HCT116 (cell line): ENCODE measurements around the gene MOB3A. TPM values are rescaled to one million over a fixed set of nuclear protein-coding genes. Genes with fewer than 3 reads are reported as not detected.
A peak's percentile ranks its signal among the peaks of the same experiment; 100 is the strongest.

Source experiments
- ATAC-seq: fragments of 200-7000 bp; cut with Tn5 transposase; 2 replicates; pipeline ENCODE4 v1.9.1; 2020; ENCODE audit warnings: mild to moderate bottlenecking, moderate library complexity
- BruUV-seq: library from RNA; stranded (reverse); fragments of 400-500 nt; replicated peaks from 2 replicates; lab custom pipeline; 2021; lab: Mats Ljungman, UMichigan
- CTCF ChIA-PET: fragments of 300-600 bp; sonication (Branson Sonifier 250); formaldehyde crosslinking; loops from one replicate; lab custom pipeline; 2021; ENCODE audit warnings: antibody characterized with exemption; lab: Charles Lee
- POLR2A ChIA-PET: fragments of 300-600, 350-600 bp; sonication (Branson Sonifier 250); formaldehyde crosslinking; loops from one replicate; lab custom pipeline; 2021; ENCODE audit warnings: antibody characterized with exemption; lab: Charles Lee
- RAD21 ChIA-PET, 2 experiments: fragments of 300-600 bp; sonication (Branson Sonifier 250); formaldehyde crosslinking; loops; one replicate each; lab custom pipeline; 2023; ENCODE audit warnings: low total read pairs in 2 of 2; ENCODE audit not compliant: uncharacterized antibody in 2 of 2, unreplicated experiment in 2 of 2, low non-redundant PET in 1 of 2; lab: Charles Lee
- DNase-seq: peaks from one replicate; pipeline ENCODE4 v3.0.0-alpha.2; 2010; ENCODE audit warnings: low read depth, low spot score
- H2AFZ ChIP-seq: fragments of 200-600 bp; shearing (Covaris generic), sonication (generic); 2 replicates; pipeline ENCODE4 v1.6.1; 2017; ENCODE audit warnings: low read depth, mixed run types, mixed read lengths, antibody characterized with exemption, low read length; ENCODE audit not compliant: poor library complexity, severe bottlenecking
- H3K27ac ChIP-seq: 2 replicates; pipeline ENCODE4 v1.5.1; 2012; ENCODE audit warnings: low read depth, low read length
- H3K27me3 ChIP-seq: fragments of 200-600 bp; sonication (generic); 2 replicates; pipeline ENCODE4 v1.6.1; 2016; ENCODE audit warnings: mixed run types, low read length, mixed read lengths; ENCODE audit not compliant: insufficient read depth
- H3K36me3 ChIP-seq, 2 experiments: fragments of 200-500 bp in 1 of 2; fragments of 200-600 bp in 1 of 2; sonication (Bioruptor generic) in 1 of 2; sonication (generic) in 1 of 2; 2 replicates each; pipeline versions ENCODE4 v1.5.1 to v1.6.1; 2014 to 2016; ENCODE audit warnings: low read length in 2 of 2, inconsistent platforms in 1 of 2, mixed read lengths in 1 of 2, mixed run types in 1 of 2; ENCODE audit not compliant: insufficient read depth in 2 of 2, control insufficient read depth in 1 of 2
- H3K4me1 ChIP-seq, 2 experiments: fragments of 200-600 bp in 1 of 2; sonication (generic) in 1 of 2; 2 replicates each; pipeline versions ENCODE4 v1.5.1 to v1.6.1; 2012 to 2017; ENCODE audit warnings: low read length in 2 of 2, inconsistent platforms in 1 of 2, mild to moderate bottlenecking in 1 of 2, mixed read lengths in 1 of 2, mixed run types in 1 of 2, moderate library complexity in 1 of 2; ENCODE audit not compliant: insufficient read depth in 2 of 2, control insufficient read depth in 1 of 2
- H3K4me2 ChIP-seq: fragments of 200-600 bp; sonication (generic); 2 replicates; pipeline ENCODE4 v1.6.1; 2017; ENCODE audit warnings: mixed run types, low read length, mixed read lengths
- H3K4me3 ChIP-seq, 2 experiments: fragments of 200-600 bp in 1 of 2; sonication (generic) in 1 of 2; replicated peaks in 1 of 2; 2 replicates each; pipeline ENCODE4 v1.5.1; 2011 to 2016; ENCODE audit warnings: low read length in 2 of 2, control low read depth in 1 of 2, low read depth in 1 of 2, mild to moderate bottlenecking in 1 of 2, mixed read lengths in 1 of 2, mixed run types in 1 of 2
- H3K79me2 ChIP-seq: fragments of 200-600 bp; sonication (generic); 2 replicates; pipeline ENCODE4 v1.6.1; 2017; ENCODE audit warnings: mild to moderate bottlenecking, mixed run types, low read length, moderate library complexity, mixed read lengths; ENCODE audit not compliant: insufficient read depth
- H3K9ac ChIP-seq: fragments of 200-600 bp; sonication (generic); 2 replicates; pipeline ENCODE4 v1.6.1; 2016; ENCODE audit warnings: low read length, mixed read lengths
- H3K9me2 ChIP-seq: fragments of 200-600 bp; sonication (generic), shearing (Covaris generic); 2 replicates; pipeline ENCODE4 v1.6.1; 2017; ENCODE audit warnings: mixed run types, mild to moderate bottlenecking, moderate library complexity; ENCODE audit not compliant: insufficient read depth
- H3K9me3 ChIP-seq, 2 experiments: fragments of 200-500 bp in 1 of 2; fragments of 200-600 bp in 1 of 2; sonication (Bioruptor generic) in 1 of 2; sonication (generic) in 1 of 2; 2 replicates each; pipeline ENCODE4 v1.6.1; 2014 to 2017; ENCODE audit warnings: low read length in 2 of 2, mixed read lengths in 2 of 2, inconsistent platforms in 1 of 2, low read depth in 1 of 2, mild to moderate bottlenecking in 1 of 2, mixed run types in 1 of 2, moderate library complexity in 1 of 2; ENCODE audit not compliant: control insufficient read depth in 1 of 2, insufficient read depth in 1 of 2
- H4K20me1 ChIP-seq: fragments of 200-600 bp; sonication (generic), shearing (Covaris generic); 2 replicates; pipeline ENCODE4 v1.6.1; 2017; ENCODE audit warnings: mixed run types, mild to moderate bottlenecking, moderate library complexity; ENCODE audit not compliant: insufficient read depth
- ATF3 ChIP-seq: IDR thresholded peaks from 2 replicates; pipeline ENCODE4 v1.6.1; 2012
- CEBPB ChIP-seq: IDR thresholded peaks from 2 replicates; pipeline ENCODE4 v1.6.1; 2012; ENCODE audit warnings: low read depth
- CTCF ChIP-seq, 3 experiments: fragments of 200-600 bp in 1 of 3; sonication (generic) in 1 of 3; IDR thresholded peaks in 2 of 3; conservative IDR thresholded peaks in 1 of 3; 2 replicates each; pipeline ENCODE4 v1.5.1; 2012 to 2017; ENCODE audit warnings: low read depth in 2 of 3, low read length in 2 of 3, antibody characterized with exemption in 1 of 3, borderline replicate concordance in 1 of 3, control low read depth in 1 of 3, mild to moderate bottlenecking in 1 of 3, mixed read lengths in 1 of 3, mixed run types in 1 of 3, moderate library complexity in 1 of 3; ENCODE audit not compliant: insufficient read depth in 1 of 3
- EGR1 ChIP-seq: IDR thresholded peaks from 2 replicates; pipeline ENCODE4 v1.6.1; 2012; ENCODE audit warnings: low read depth
- FOSL1 ChIP-seq: IDR thresholded peaks from 2 replicates; pipeline ENCODE4 v1.6.1; 2012; ENCODE audit warnings: low read depth
- JUND ChIP-seq: IDR thresholded peaks from 2 replicates; pipeline ENCODE4 v1.6.1; 2012
- MAX ChIP-seq: IDR thresholded peaks from 2 replicates; pipeline ENCODE4 v1.6.1; 2012
- POLR2A ChIP-seq: IDR thresholded peaks from 2 replicates; pipeline ENCODE4 v1.7.0; 2011; ENCODE audit warnings: borderline replicate concordance; ENCODE audit not compliant: insufficient read depth, insufficient read length; ENCODE audit errors: extremely low read depth
- RAD21 ChIP-seq: IDR thresholded peaks from 2 replicates; pipeline ENCODE4 v1.6.1; 2012; ENCODE audit warnings: low read depth, mild to moderate bottlenecking
- SIN3A ChIP-seq: IDR thresholded peaks from 2 replicates; pipeline ENCODE4 v1.6.1; 2012; ENCODE audit warnings: low read depth
- SP1 ChIP-seq: IDR thresholded peaks from 2 replicates; pipeline ENCODE4 v1.6.1; 2012; ENCODE audit warnings: low read depth
- SRF ChIP-seq: IDR thresholded peaks from 2 replicates; pipeline ENCODE4 v1.6.1; 2012; ENCODE audit warnings: low read depth
- TCF7L2 ChIP-seq: IDR thresholded peaks from 2 replicates; pipeline ENCODE4 v1.7.0; 2011; ENCODE audit warnings: borderline replicate concordance, inconsistent platforms; ENCODE audit not compliant: insufficient read depth, insufficient read length; ENCODE audit errors: extremely low read depth
- ZFX ChIP-seq: fragments of 450-650 bp; IDR thresholded peaks from 2 replicates; pipeline ENCODE4 v1.6.1; 2017
- ZNF274 ChIP-seq: fragments of 200-500 bp; sonication (Bioruptor generic); IDR thresholded peaks from 2 replicates; pipeline ENCODE4 v1.6.1; 2014; ENCODE audit warnings: mild to moderate bottlenecking, low read depth, low read length, inconsistent platforms
- intact Hi-C: fragments of 100-400 bp; cut with micrococcal nuclease; formaldehyde crosslinking; loops from 2 replicates; pipeline ENCODE4 v1.10.0; 2022
- total RNA-seq: library from RNA; stranded (reverse); gene quantifications from one replicate; pipeline ENCODE4 v1.2.1, GENCODE V29; 2021; ENCODE audit not compliant: unreplicated experiment

The MOB3A gene
- total RNA-seq, 1 experiment from 2014 or later = 32.1 TPM

GRCh38 chr19:2059422-2060201, 36.5 kb downstream of the MOB3A start (continued):
- TF ChIP-seq SRF (no peak), JUND (no peak), SIN3A (no peak), FOSL1 (no peak), MAX (no peak)

GRCh38 chr19:2058570-2059421, 37.3 kb downstream of the MOB3A start:
- H3K4me3 ChIP-seq = peak overlapping the region; percentile 63 to 71
- H3K4me2 ChIP-seq = peak overlapping the region; percentile 95
- H3K36me3 ChIP-seq = no peaks in the 10 kb centered on the region
- H3K9me3 ChIP-seq = no peaks in the 10 kb centered on the region
- ChIA-PET CTCF (interaction anchor here (1.0 kb wide), 1 partner anchor 129 kb away, joined by 3 read pairs; no protein-coding TSS in a partner anchor), RAD21 (interaction anchor here in 1 of 2 experiments (0.5 kb wide), 1 partner anchor 520 kb away, joined by 3 read pairs; no protein-coding TSS in a partner anchor)
- DNase-seq = no peak
- no peak for ATAC-seq
- intact Hi-C loops = no loop called here
- H3K9ac ChIP-seq = peak overlapping the region; percentile 82
- H2AFZ ChIP-seq = no peak overlapping the region
- peaks cover 66 to 86% of the 10 kb centered on the region in 2 experiments for H3K4me1 ChIP-seq
- H3K9me2 ChIP-seq = no peaks in the 10 kb centered on the region
- H3K27ac ChIP-seq = peak overlapping the region; percentile 99
- TF ChIP-seq TCF7L2 = no peak
- TF ChIP-seq CEBPB = no peak
- TF ChIP-seq ATF3 = no peak
- no peak for TF ChIP-seq POLR2A
- no peak for TF ChIP-seq CTCF (IDR thresholded peaks at IDR 0.05 in 2 of 3, conservative IDR thresholded peaks at IDR 0.05 in 1 of 3; ENCODE audit: borderline replicate concordance in 1 of 3, insufficient read depth in 1 of 3, low read depth in 2 of 3, low read length in 2 of 3)
- TF ChIP-seq RAD21 = no peak
- no peak for TF ChIP-seq ZNF274
- TF ChIP-seq SRF = no peak
- TF ChIP-seq MAX = no peak
- TF ChIP-seq JUND = no peak
- no peak for TF ChIP-seq EGR1
- no peak for TF ChIP-seq SP1
- no peak for TF ChIP-seq ZFX
- TF ChIP-seq, all 23 proteins: peak for 0
- BruUV-seq = no TSS peak
- Histone ChIP-seq H3K27me3 (no peaks in the 10 kb centered on the region), H4K20me1 (no peaks in the 10 kb centered on the region), H3K79me2 (no peaks in the 10 kb centered on the region)
- POLR2A ChIA-PET = interaction anchor here (0.6 to 3.0 kb wide), 11 partner anchors 8 to 443 kb away, joined by 3 to 17 read pairs (median 5); partner anchors contain the start of gene MKNK2
